22Rv1 (cell line): ENCODE results near the gene COMMD1.
"Not testable (repeated sequence)": the region's sequence is repeated elsewhere in the genome, so short reads cannot be mapped to it uniquely, and the experiment has no call there.

ENCODE experiments used
- H3K27ac ChIP-seq: fragments of 450-650 bp; 2 replicates; pipeline ENCODE4 v1.5.1; 2017
- ZFX ChIP-seq: fragments of 450-650 bp; IDR thresholded peaks from 2 replicates; pipeline ENCODE4 v1.6.1; 2017; ENCODE audit warnings: antibody characterized with exemption, borderline replicate concordance
- TF ChIP-seq, protein P1 (sequence below): fragments of 450-650 bp; IDR thresholded peaks from 2 replicates; pipeline ENCODE4 v1.5.1; 2017; ENCODE audit warnings: mild to moderate bottlenecking

COMMD1 gene

DNA sequence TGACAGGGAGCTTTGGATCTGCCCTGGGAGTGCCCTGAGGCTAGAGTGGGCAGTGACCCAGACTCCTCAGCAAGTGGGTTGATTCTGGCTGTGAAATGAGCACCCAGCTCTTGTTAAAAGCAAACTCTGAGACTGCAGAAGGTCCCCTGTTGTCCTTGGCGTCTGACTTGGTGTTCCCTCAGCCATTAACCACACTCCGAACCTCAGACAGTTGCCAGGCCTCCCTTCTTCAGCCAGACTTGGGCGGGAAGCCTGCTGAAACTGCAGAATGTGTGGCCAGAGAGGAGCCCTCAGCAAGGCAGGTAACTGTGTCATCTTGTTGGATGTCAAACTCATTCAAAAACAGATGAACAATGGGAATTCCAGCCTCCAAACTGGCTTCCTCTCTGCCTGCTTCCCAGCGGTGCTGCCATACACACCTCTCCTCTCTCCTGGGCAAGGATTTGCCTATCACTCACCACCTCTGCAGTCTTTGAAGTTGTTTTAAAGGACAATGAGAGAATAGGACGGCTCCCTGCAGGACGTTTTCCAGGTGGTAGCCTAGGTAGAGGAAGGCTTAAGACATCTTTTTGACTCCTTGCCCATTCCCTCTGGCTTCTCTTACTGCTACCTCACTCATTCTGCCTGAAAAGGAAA, 251.5 kb downstream of the COMMD1 start:
- no peak for TF ChIP-seq ZFX
- TF ChIP-seq, protein P1, sequence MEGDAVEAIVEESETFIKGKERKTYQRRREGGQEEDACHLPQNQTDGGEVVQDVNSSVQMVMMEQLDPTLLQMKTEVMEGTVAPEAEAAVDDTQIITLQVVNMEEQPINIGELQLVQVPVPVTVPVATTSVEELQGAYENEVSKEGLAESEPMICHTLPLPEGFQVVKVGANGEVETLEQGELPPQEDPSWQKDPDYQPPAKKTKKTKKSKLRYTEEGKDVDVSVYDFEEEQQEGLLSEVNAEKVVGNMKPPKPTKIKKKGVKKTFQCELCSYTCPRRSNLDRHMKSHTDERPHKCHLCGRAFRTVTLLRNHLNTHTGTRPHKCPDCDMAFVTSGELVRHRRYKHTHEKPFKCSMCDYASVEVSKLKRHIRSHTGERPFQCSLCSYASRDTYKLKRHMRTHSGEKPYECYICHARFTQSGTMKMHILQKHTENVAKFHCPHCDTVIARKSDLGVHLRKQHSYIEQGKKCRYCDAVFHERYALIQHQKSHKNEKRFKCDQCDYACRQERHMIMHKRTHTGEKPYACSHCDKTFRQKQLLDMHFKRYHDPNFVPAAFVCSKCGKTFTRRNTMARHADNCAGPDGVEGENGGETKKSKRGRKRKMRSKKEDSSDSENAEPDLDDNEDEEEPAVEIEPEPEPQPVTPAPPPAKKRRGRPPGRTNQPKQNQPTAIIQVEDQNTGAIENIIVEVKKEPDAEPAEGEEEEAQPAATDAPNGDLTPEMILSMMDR: no peak
- no peak overlapping the region for H3K27ac ChIP-seq

DNA sequence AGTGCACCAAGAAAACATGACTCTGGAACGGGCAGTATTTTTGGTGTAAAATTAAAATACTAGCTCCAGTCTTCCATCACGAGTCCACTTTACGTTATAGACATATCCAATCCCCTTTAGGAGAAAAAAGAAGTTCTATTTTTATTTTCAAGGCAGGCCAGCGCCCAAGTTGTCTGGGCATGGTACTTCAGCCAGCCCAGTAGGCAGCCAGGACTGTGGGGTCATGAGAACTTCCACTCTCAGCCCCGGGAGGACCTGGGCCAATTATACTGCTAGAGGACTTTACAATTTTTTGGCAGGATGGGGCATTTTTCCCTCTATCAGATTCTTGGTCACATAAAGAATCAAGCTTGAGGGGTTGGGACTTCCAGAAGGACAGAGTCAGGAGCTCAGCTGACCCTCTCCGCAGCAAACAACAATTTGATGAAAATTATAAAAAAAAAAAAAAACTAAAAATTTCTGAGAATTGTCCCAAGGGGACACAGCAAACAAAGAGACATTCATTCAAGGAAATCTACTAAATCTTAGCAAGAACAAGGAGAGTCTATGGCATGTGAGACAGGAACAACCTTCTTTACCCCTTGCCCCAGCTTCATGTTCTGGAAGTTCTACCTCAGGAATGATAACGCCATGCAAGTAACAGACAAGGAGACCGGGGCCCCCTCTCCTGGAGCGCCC, 253.1 kb downstream of the COMMD1 start:
- no peak for TF ChIP-seq ZFX
- TF ChIP-seq, protein P1: no peak

DNA sequence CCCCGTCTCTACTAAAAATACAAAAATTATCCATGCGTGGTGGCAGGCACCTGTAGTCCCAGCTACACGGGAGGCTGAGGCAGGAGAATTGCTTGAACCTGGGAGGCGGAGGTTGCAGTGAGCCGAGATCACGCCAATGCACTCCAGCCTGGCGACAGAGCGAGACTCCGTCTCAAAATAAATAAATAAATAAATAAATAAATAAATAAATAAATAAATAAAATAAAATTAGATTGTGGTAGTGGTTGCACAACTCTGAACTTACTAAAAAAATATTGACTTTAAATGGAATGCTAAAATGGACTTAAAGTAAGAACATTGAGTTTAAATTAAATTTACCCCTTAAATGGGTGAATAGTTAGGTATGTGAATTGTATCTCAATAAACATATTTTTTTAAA, 255.2 kb downstream of the COMMD1 start:
- H3K27ac ChIP-seq: not testable (repeated sequence)

More for the DNA sequence above, 253.1 kb downstream of the COMMD1 start:
- no peak overlapping the region for H3K27ac ChIP-seq

DNA sequence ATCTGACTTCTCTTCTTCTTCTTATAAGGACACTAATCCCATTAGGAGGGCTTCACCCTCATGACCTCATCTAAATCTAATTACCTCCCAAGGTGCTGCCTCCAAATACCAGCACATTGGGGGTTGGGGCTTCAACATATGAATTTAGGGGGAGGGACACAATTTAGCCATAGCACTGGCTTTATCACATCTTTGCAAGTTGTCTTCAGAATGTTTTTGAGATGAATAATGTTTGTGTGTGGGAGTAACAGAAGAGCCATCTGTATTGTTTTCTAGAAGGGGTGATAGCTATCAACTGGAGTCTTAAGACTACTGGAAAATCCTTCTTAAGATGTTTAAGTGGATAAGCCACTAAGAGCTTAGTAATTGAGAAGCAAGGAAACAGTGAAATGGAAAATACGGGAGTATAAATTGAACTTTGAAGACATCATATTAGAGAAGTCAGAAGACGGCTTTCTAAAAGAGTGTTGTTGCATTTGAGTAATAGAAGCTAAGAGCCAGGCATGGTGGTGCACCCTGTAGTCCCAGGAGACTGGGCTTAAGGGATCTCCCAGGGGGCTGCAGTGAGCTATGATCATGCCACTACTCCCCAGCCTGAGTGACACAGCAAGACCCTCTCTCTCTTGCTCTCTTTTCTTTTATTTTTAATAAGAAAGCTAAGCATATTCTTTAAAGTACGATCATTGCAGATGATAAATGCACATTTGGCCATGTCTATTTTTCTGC, 257.8 kb downstream of the COMMD1 start:
- TF ChIP-seq, protein P1: no peak
- TF ChIP-seq ZFX: no peak
- H3K27ac ChIP-seq: no peak overlapping the region

DNA sequence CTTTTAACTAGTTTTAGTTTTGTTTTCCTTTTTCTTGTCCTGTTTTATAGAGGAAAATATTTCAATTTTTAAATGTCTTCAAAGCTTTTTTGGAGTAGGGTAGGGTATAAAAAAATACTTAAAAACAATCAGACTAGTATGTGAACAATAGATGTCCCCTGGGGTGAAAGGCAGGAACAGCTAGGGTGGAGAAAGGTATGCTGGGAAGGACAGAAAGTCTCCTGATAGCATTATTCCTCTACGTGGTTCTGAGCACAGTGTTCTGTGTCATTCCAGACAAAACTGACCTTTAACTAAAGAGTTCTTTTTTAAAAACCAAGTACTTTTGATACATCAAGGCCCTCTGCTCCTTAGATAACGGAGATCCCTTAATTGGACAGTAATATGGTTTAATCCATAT, 258.4 kb downstream of the COMMD1 start:
- no peak overlapping the region for H3K27ac ChIP-seq
- TF ChIP-seq, protein P1: no peak
- no peak for TF ChIP-seq ZFX

DNA sequence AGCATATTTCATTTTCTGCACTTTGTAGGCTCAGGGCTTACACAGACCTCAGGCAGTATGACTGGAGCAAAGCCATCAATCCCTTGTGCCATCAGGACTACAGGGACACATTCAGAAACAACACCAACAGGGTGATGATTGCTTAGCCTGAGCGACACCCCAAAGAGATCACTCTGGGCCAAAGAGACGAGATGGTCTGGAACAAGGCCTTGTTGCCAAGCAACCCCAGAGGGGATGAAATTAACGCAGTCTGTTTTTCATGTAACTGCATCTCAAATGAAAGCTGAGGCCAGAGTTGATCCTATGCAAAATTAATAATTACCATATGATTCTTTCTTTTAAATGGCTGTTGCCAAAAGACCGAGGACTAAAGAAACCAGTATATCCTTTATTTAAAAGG, 270.3 kb downstream of the COMMD1 start:
- H3K27ac ChIP-seq: no peak overlapping the region
- no peak for TF ChIP-seq ZFX
- TF ChIP-seq, protein P1: no peak

DNA sequence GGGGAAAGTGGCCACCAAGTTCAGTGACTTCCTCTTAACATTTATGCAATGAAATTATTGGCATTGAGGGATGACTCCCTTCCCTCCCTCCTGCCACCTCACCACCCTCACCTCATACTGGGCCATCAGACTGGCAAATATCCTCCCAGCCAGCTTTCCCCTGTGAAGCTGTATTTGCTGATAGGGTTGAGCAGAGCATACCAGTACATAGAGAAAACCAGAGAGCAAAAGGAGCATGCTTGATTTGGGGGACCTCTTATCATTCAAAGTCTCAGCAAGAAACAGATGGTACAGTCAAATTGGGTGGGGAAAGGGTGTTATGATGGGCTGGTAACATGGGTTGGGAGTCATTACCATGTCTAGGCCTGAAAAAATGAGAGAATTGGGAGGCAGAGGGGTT, 271.3 kb downstream of the COMMD1 start:
- no peak overlapping the region for H3K27ac ChIP-seq
- TF ChIP-seq, protein P1: no peak
- no peak for TF ChIP-seq ZFX
